SJSA1 (cell line): Measurements from ENCODE around the gene ABCF3. TPM values are rescaled to one million over a fixed set of nuclear protein-coding genes. Genes with fewer than 3 reads are reported as not detected.

Experiments used
- DNase-seq, 2 experiments: peaks; one replicate each; pipeline ENCODE4 v3.0.0-alpha.2; 2015 to 2020; ENCODE audit warnings: low spot score in 2 of 2, low read depth in 1 of 2
- H3K27ac ChIP-seq: fragments of 250-450 bp; sonication (Bioruptor Pico); 2 replicates; pipeline ENCODE4 v1.5.1; 2020; ENCODE audit warnings: mild to moderate bottlenecking, moderate library complexity
- H3K27me3 ChIP-seq: fragments of 250-450 bp; sonication (Bioruptor Pico); replicated peaks from 2 replicates; pipeline ENCODE4 v1.5.1; 2020; ENCODE audit warnings: mild to moderate bottlenecking, moderate library complexity
- H3K36me3 ChIP-seq: fragments of 250-450 bp; sonication (Bioruptor Pico); 2 replicates; pipeline ENCODE4 v1.5.1; 2020; ENCODE audit warnings: mild to moderate bottlenecking
- H3K4me1 ChIP-seq: fragments of 250-450 bp; sonication (Bioruptor Pico); replicated peaks from 2 replicates; pipeline ENCODE4 v1.6.1; 2021; ENCODE audit warnings: mild to moderate bottlenecking
- H3K4me3 ChIP-seq: fragments of 250-450 bp; sonication (Bioruptor Pico); 2 replicates; pipeline ENCODE4 v1.5.1; 2020; ENCODE audit warnings: mild to moderate bottlenecking
- H3K9me3 ChIP-seq: fragments of 250-450 bp; sonication (Bioruptor Pico); replicated peaks from 2 replicates; pipeline ENCODE4 v1.5.1; 2020; ENCODE audit warnings: mild to moderate bottlenecking
- total RNA-seq: library from RNA; depleted of rRNA; stranded (reverse); fragments of >200 nt; shearing (Covaris generic); gene quantifications from 2 replicates; pipeline ENCODE4 v1.2.3, GENCODE V29; 2014

The ABCF3 gene
- total RNA-seq, 1 experiment from 2014 or later: 19.2 TPM

DNA sequence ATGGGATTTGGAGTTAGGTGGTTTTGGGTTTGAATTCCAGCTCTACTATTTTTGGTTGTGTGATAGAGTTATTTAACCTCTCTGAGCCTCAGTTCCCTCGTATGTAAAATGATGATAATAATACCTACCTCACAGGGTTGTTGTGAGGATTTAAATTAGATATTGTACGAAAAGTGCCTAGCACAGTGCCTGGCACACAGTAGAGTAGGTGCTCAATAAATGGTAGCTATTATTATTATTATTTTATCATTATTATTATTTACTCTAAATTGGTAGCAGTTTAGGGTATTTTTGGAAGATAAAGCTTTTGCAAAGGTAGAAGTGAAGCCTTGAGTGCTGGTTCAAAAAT is 12.7 kb upstream of the ABCF3 start:
- Histone ChIP-seq H3K4me3 (no peak overlapping the region), H3K27ac (peak overlapping the region; percentile 50), H3K27me3 (no peaks in the 10 kb centered on the region), H3K4me1 (peaks cover 69% of the 10 kb centered on the region), H3K9me3 (no peaks in the 10 kb centered on the region), H3K36me3 (peaks cover 67% of the 10 kb centered on the region)
- DNase-seq: no peak

DNA sequence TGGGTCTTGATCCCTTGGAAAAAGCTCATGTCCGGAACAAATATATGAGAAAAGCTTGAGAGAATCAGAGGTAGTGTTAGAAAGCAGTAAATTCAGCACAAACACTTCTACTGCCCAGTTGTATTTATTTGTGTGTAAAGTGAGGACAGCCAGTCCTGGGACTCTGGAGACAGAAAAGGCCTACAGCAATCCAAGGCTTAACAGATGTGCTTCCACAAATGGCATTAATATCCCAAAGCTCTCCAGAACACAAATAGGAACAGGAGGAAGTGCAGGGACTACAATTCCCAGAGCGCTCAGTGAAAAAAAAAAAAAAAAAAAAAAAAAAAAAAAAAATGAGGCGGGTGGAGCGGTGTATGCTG is 11.7 kb upstream of the ABCF3 start:
- peaks cover 73% of the 10 kb centered on the region for H3K36me3 ChIP-seq
- no peaks in the 10 kb centered on the region for H3K9me3 ChIP-seq
- peaks cover 61% of the 10 kb centered on the region for H3K4me1 ChIP-seq
- no peak overlapping the region for H3K4me3 ChIP-seq
- no peak overlapping the region for H3K27ac ChIP-seq
- DNase-seq: no peak
- H3K27me3 ChIP-seq: no peaks in the 10 kb centered on the region

DNA sequence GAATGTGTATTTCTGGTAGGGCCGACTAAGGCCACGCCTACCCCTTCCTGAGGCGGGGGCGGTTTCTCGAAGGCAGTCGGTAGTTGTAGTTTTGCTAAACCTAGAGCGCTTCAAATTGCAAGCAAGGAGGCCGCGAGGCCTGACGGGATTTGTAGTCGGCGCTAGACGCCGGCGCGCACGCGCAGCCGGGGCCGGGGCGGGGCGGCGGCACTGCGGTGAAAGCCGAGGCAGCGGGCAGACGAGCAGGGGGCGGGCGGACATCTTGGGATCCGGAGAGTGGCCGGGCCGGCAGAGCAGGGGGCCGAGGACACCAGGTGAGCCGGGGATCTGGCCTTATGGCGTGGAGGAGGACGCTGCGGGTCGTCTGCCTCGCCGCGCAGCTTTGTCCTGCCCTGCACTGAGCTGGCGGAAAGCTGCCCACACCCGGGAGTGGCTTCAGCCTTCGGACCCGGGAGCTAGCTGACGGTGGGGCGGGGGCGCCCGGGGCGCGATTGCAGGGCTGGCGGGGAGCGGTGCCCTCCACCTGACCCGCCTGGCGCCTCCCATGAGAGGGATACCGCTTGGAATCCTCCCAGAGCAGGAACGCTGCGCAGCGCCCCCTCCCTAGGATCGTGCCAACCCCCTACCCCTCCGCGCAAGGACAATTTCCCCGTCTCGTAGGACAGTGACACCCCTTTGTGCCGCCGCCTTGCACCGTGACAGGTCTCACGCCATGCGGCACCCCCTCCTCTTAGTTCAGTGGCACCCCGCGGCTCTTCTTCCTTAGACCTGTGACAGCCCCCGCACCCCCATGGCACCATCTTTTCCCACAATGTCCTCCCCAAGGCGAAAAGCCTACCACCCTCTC is 11.1 kb upstream of the ABCF3 start, which contains the start of gene AP2M1:
Gene AP2M1 (plus strand): TSS at position 210 of the 847 bp plus-strand sequence. CDS start 2,139 bp downstream, outside the sequence.
- Histone ChIP-seq H3K4me1 (peaks cover 65% of the 10 kb centered on the region), H3K9me3 (no peaks in the 10 kb centered on the region), H3K4me3 (peak within 1 kb of the TSS; percentile 88), H3K27ac (peak within 1 kb of the TSS; percentile 66), H3K27me3 (no peaks in the 10 kb centered on the region), H3K36me3 (peaks cover 73% of the 10 kb centered on the region)
- peak; percentile 95 to 98 for DNase-seq

DNA sequence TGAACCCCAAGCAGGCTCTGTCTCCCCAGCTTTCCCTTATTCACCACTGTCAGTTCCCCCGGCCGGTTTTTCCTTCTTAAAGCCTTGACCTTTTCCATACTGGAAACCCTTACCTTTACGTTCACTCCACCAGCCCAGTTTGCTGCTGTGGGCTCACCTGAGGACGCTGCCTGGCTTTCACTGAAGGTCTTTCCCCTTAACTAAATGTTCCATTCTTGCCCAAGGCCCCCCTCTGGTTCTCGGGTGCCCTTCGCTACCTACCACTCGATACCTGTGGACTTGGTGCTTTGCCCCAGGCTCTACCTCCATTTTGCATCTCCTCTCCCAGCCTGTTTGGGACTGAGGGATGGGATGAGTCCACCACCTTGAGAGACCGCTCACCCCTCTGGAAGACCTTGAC is 10.5 kb upstream of the ABCF3 start:
- Histone ChIP-seq H3K36me3 (peaks cover 73% of the 10 kb centered on the region), H3K4me1 (peaks cover 71% of the 10 kb centered on the region)
- peak in 1 of 2 experiments; percentile 19 for DNase-seq

DNA sequence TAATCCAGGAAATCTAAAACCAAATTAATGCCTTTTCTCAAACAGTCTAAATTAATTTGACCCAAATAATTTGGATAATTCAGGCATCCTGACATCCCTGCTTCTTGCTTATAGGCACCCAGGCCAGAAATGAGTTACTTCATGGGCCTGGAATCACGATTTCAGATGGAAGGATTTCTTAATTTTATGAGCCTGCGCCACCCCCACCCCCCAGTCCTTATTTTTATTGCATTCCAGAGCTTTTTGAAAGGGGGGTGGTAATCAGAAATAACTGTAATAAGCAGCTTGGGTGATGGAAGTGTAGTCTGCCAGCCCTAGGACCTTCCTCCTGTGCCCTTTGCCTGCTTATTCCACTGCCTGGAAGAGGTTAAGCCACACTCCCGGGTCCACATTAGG is 10.0 kb upstream of the ABCF3 start:
- peaks cover 70% of the 10 kb centered on the region for H3K4me1 ChIP-seq
- H3K9me3 ChIP-seq: no peaks in the 10 kb centered on the region
- no peaks in the 10 kb centered on the region for H3K27me3 ChIP-seq
- peaks cover 73% of the 10 kb centered on the region for H3K36me3 ChIP-seq
- peak overlapping the region; percentile 88 for H3K4me3 ChIP-seq
- peak overlapping the region; percentile 66 for H3K27ac ChIP-seq
- DNase-seq: no peak

More for the DNA sequence above, 10.5 kb upstream of the ABCF3 start:
- Histone ChIP-seq H3K4me3 (peak overlapping the region; percentile 88), H3K27ac (peak overlapping the region; percentile 66), H3K27me3 (no peaks in the 10 kb centered on the region), H3K9me3 (no peaks in the 10 kb centered on the region)

DNA sequence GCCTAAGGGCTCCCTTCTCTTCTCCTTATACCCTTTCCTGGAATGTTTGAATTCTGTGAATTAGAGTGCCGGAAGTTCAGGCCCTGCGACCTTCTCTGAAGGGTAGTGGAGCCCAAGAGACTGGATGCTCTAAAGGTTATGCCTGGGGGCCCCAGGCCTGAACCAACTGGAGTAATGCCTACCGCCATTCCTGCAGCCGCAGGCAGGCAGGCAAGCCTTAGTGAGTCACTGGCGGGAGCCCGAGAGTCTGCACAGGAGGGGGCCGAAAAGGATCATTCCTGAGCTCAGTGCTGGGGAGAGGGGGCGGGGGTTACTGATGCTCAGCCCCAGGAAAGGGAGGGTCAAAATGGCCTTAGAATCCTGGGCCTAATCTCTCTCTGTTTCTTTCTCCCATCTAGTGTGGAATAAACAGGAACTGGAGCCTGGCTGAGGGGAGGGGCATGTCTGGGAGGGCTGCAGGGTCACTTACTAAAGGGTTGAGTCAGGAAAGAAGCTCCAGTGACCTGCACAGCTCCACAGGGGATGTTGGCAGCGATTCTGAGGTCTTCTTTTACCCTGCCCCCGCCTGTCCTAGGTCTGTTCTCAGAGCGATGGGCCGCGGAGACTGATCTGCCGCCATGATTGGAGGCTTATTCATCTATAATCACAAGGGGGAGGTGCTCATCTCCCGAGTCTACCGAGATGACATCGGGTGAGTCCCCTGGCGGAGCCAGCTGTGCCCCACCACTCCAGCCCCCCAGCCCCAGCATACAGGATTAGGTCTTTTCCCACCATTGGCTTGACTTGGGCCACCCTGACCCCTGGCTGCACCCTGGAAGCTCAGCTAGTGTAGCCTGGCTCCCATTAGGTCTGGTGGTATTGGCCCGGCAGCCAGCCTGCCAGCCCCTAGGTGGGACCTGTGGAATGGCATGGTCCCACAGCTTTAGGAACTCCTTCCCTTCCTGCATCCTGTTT is 9.3 kb upstream of the ABCF3 start:
- no peaks in the 10 kb centered on the region for H3K27me3 ChIP-seq
- peaks cover 73% of the 10 kb centered on the region for H3K36me3 ChIP-seq
- peaks cover 64% of the 10 kb centered on the region for H3K4me1 ChIP-seq
- H3K9me3 ChIP-seq: no peaks in the 10 kb centered on the region
- H3K27ac ChIP-seq: peak overlapping the region; percentile 66
- peak overlapping the region; percentile 88 for H3K4me3 ChIP-seq
- peak; percentile 94 to 96 for DNase-seq

DNA sequence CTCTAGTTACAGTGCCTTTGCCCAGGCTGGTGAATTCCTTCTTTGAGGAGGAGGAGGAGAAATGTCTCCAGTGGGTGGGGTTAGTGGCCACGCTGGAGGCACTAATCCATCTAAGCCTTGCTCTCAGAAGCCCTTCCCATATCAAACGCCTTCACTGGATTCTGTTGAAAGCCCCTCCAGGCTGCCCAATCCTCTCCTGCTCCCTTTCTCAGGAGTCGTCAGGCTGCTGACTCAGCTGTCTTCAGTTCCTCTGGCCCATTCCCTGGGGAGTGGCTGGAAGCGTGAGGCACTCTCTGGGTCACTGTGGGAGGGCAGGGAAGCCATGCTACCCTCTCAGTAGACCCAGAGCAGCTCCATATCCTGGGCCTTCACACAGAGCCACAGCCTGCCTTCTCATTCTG is 8.7 kb upstream of the ABCF3 start:
- peaks cover 73% of the 10 kb centered on the region for H3K36me3 ChIP-seq

DNA sequence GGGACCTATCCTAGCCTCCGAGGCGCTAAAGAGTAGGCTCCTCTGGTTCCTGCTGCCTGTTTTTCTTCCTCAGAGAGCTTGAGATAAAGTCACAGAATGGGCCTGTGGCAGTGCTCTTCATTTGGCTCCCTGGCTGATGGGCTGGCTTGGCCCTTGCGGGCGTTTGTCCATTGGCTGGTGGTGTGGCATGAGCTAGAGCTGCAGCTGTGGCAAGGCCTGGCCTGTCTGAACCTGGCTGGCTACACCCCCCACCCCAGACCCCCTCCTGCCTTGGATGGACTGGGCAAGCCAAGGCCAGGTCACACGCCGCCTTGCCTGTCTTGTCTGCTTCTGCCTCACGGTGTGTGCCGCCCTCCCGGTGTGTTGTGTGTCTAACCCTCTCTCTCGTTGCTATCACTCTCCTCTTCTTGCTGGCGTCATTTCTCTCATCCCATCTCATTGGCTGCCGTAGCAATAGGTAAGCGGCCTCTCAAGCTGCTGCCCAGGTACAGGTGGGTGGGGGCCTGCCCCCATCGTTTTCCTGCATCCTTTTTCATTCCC is 8.2 kb upstream of the ABCF3 start:
- H3K36me3 ChIP-seq: peaks cover 78% of the 10 kb centered on the region
- peaks cover 52% of the 10 kb centered on the region for H3K4me1 ChIP-seq
- H3K27me3 ChIP-seq: no peaks in the 10 kb centered on the region
- H3K9me3 ChIP-seq: no peaks in the 10 kb centered on the region
- no peak for DNase-seq
- H3K27ac ChIP-seq: no peak overlapping the region
- no peak overlapping the region for H3K4me3 ChIP-seq

More for the DNA sequence above, 8.7 kb upstream of the ABCF3 start:
- H3K27me3 ChIP-seq: no peaks in the 10 kb centered on the region
- H3K4me3 ChIP-seq: peak overlapping the region; percentile 88
- peak overlapping the region; percentile 9; the same call in 1 of the 2 replicates for H3K27ac ChIP-seq
- peaks cover 57% of the 10 kb centered on the region for H3K4me1 ChIP-seq
- DNase-seq: no peak
- no peaks in the 10 kb centered on the region for H3K9me3 ChIP-seq

DNA sequence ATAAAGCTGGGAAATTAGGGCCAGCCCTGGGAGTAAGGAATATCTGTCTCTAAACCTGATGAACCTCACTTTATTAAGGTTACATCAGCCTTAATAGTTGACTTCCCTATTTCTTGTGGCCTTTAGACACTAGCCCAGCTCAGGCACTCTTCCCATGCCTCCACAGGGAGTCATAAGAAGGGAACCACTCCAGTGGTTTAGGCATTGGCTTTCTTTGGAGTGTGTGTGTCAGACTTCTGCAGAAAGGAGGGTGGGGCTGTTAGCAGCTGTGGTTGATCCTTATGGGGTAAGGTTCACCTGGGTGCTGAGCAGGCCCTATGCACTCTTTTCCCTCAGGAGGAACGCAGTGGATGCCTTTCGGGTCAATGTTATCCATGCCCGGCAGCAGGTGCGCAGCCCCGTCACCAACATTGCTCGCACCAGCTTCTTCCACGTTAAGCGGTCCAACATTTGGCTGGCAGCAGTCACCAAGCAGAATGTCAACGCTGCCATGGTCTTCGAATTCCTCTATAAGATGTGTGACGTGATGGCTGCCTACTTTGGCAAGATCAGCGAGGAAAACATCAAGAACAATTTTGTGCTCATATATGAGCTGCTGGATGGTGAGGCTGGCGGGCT is 7.4 kb upstream of the ABCF3 start:
- Histone ChIP-seq H3K27me3 (no peaks in the 10 kb centered on the region), H3K36me3 (peaks cover 79% of the 10 kb centered on the region), H3K4me1 (peaks cover 44% of the 10 kb centered on the region), H3K27ac (no peak overlapping the region), H3K9me3 (no peaks in the 10 kb centered on the region), H3K4me3 (no peak overlapping the region)
- DNase-seq: no peak

DNA sequence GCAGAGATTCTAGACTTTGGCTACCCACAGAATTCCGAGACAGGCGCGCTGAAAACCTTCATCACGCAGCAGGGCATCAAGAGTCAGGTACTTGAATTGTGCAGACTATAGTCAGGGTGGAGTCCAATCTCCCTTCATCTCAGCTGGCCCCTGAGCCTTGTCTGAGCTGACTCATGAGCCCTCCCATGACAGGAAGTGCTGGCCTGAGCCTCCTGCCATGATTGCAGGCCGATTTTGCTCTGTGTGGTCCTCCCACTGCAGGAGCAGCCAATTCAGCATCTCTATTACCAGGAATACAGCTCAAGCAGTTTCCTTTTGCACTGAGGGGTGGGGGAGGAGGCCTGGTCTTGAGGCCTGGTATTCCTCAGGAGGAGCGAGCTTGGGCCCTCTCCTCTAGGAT is 5.8 kb upstream of the ABCF3 start:
- Histone ChIP-seq H3K4me1 (peaks cover 40% of the 10 kb centered on the region), H3K9me3 (no peaks in the 10 kb centered on the region), H3K27me3 (no peaks in the 10 kb centered on the region), H3K27ac (no peak overlapping the region), H3K4me3 (no peak overlapping the region), H3K36me3 (peaks cover 85% of the 10 kb centered on the region)
- DNase-seq: peak; percentile 27 to 78

DNA sequence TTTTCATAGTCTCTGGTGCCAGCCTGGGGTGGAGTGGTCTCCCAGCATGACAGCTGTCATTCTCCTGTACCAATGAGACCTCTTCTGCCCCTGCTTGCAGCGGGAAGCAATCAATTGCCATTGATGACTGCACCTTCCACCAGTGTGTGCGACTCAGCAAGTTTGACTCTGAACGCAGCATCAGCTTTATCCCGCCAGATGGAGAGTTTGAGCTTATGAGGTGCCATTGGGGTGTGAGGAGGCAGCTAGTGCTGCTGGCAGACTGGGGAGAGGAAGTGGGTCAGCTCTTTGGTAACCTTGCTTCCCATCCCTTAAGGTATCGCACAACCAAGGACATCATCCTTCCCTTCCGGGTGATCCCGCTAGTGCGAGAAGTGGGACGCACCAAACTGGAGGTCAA is 4.4 kb upstream of the ABCF3 start:
- no peak overlapping the region for H3K4me3 ChIP-seq
- H3K4me1 ChIP-seq: peaks cover 43% of the 10 kb centered on the region
- DNase-seq: no peak
- no peaks in the 10 kb centered on the region; the same call in 1 of the 2 replicates for H3K9me3 ChIP-seq
- H3K27ac ChIP-seq: no peak overlapping the region
- H3K27me3 ChIP-seq: no peaks in the 10 kb centered on the region
- peaks cover 94% of the 10 kb centered on the region for H3K36me3 ChIP-seq

DNA sequence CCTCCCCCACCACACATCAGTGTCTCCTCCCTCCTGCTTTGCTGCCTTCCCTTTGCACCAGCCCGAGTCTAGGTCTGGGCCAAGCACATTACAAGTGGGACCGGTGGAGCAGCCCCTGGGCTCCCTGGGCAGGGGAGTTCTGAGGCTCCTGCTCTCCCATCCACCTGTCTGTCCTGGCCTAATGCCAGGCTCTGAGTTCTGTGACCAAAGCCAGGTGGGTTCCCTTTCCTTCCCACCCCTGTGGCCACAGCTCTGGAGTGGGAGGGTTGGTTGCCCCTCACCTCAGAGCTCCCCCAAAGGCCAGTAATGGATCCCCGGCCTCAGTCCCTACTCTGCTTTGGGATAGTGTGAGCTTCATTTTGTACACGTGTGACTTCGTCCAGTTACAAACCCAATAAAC is 2.3 kb upstream of the ABCF3 start:
- Histone ChIP-seq H3K9me3 (no peaks in the 10 kb centered on the region; the same call in 1 of the 2 replicates), H3K4me1 (peaks cover 33% of the 10 kb centered on the region), H3K27ac (no peak overlapping the region), H3K27me3 (no peaks in the 10 kb centered on the region), H3K36me3 (peaks cover 91% of the 10 kb centered on the region), H3K4me3 (no peak overlapping the region)
- no peak for DNase-seq

DNA sequence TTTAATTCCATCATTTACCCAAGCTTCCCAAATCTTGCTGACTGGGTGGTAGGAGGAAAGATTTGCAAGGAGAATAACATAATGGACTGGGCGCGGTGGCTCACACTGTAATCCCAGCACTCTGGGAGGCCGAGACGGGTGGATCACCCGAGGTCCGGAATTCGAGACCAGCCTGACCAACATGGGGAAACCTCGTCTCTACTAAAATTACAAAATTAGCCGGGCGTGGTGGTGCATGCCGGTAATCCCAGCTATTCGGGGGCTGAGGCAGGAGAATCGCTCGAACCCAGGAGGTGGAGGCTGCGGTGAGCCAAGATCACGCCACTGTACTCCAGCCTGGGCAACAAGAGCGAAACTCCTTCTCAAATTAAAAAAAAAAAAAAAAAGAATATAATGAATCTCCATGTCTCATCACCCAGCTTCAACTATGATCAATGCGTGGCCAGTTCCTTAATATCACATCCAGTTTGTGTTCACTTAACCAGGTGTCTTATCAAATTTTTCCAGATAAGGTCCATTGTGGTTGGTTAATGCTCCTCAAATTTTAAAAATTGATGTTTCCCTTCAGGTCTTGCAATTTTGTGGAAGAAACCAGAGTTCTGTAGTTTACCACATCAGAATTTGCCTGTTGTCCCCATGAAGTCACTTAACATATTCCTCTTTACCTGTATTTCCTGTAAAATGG is 1.3 kb upstream of the ABCF3 start:
- H3K4me1 ChIP-seq: peaks cover 32% of the 10 kb centered on the region
- no peak for DNase-seq
- H3K27ac ChIP-seq: peak overlapping the region; percentile 55
- peaks cover 91% of the 10 kb centered on the region for H3K36me3 ChIP-seq
- no peaks in the 10 kb centered on the region; the same call in 1 of the 2 replicates for H3K9me3 ChIP-seq
- no peaks in the 10 kb centered on the region for H3K27me3 ChIP-seq
- H3K4me3 ChIP-seq: no peak overlapping the region
